ENCODE measurements around the gene ACAP2. TPM values are rescaled to one million over a fixed set of nuclear protein-coding genes. Genes with fewer than 3 reads are reported as not detected.
A peak's percentile ranks its signal among the peaks of the same experiment; 100 is the strongest.

Gene ACAP2
- total RNA-seq, 1 donor from 2014 or later, result 59.4 TPM

GRCh38 chr3:195450731-195451229 is 8.0 kb upstream of the ACAP2 start:
- Histone ChIP-seq H3K9me3 (no peaks in the 10 kb centered on the region), H3K4me3 (no peak overlapping the region), H3K36me3 (no peaks in the 10 kb centered on the region), H3K4me1 (peaks cover 6% of the 10 kb centered on the region), H3K27ac (peak overlapping the region; percentile 62), H3K27me3 (no peaks in the 10 kb centered on the region)
- no peak for DNase-seq (ENCODE audit: extremely low spot score in 2 of 2)
- TF ChIP-seq POLR2A (IDR thresholded peaks at IDR 0.05) (no peak), POLR2AphosphoS5 (IDR thresholded peaks at IDR 0.05; ENCODE audit: insufficient read depth in 1 of 2, low read depth in 1 of 2) (no peak), CTCF (IDR thresholded peaks at IDR 0.05) (no peak)
- intact Hi-C loops (cut with DNase I), result no loop called here

- H3K9me3 ChIP-seq, result no peaks in the 10 kb centered on the region
- H3K36me3 ChIP-seq, result no peaks in the 10 kb centered on the region
- no peaks in the 10 kb centered on the region for H3K27me3 ChIP-seq
- no peak for DNase-seq (ENCODE audit: extremely low spot score in 2 of 2)
- TF ChIP-seq CTCF (IDR thresholded peaks at IDR 0.05), result no peak
- TF ChIP-seq POLR2AphosphoS5 (IDR thresholded peaks at IDR 0.05; ENCODE audit: insufficient read depth in 1 of 2, low read depth in 1 of 2), result no peak
- no peak for TF ChIP-seq POLR2A (IDR thresholded peaks at IDR 0.05)
- H3K27ac ChIP-seq, result no peak overlapping the region
- no peak overlapping the region for H3K4me3 ChIP-seq
- H3K4me1 ChIP-seq, result peaks cover 13% of the 10 kb centered on the region
- intact Hi-C loops (cut with DNase I), result loop anchor here (10.0 kb wide), 1 partner anchor 174 kb away; the partner anchor contains the start of gene XXYLT1
Measured at GRCh38 chr3:195448205-195448875, 5.5 kb upstream of the ACAP2 start.

- no peak for TF ChIP-seq POLR2AphosphoS5 (IDR thresholded peaks at IDR 0.05; ENCODE audit: insufficient read depth in 1 of 2, low read depth in 1 of 2)
- TF ChIP-seq POLR2A (IDR thresholded peaks at IDR 0.05), result no peak
- no peak for TF ChIP-seq CTCF (IDR thresholded peaks at IDR 0.05)
- Histone ChIP-seq H3K27ac (no peak overlapping the region), H3K4me3 (no peak overlapping the region), H3K4me1 (peaks cover 14% of the 10 kb centered on the region), H3K27me3 (no peaks in the 10 kb centered on the region), H3K36me3 (no peaks in the 10 kb centered on the region), H3K9me3 (no peaks in the 10 kb centered on the region)
- DNase-seq (ENCODE audit: extremely low spot score in 2 of 2), result no peak
- intact Hi-C loops (cut with DNase I), result loop anchor here (10.0 kb wide), 1 partner anchor 172 kb away; the partner anchor contains the start of gene XXYLT1
Measured at GRCh38 chr3:195447201-195447600, 4.4 kb upstream of the ACAP2 start.

GRCh38 chr3:195446359-195446758 is 3.5 kb upstream of the ACAP2 start:
- intact Hi-C loops (cut with DNase I), result loop anchor here (10.0 kb wide), 1 partner anchor 172 kb away; the partner anchor contains the start of gene XXYLT1
- Histone ChIP-seq H3K27ac (no peak overlapping the region), H3K4me1 (peaks cover 15% of the 10 kb centered on the region), H3K36me3 (no peaks in the 10 kb centered on the region), H3K27me3 (no peaks in the 10 kb centered on the region), H3K9me3 (no peaks in the 10 kb centered on the region), H3K4me3 (no peak overlapping the region)
- no peak for DNase-seq (ENCODE audit: extremely low spot score in 2 of 2)
- TF ChIP-seq POLR2AphosphoS5 (IDR thresholded peaks at IDR 0.05; ENCODE audit: insufficient read depth in 1 of 2, low read depth in 1 of 2) (no peak), POLR2A (IDR thresholded peaks at IDR 0.05) (no peak), CTCF (IDR thresholded peaks at IDR 0.05) (no peak)

- Histone ChIP-seq H3K4me3 (no peak overlapping the region), H3K4me1 (peaks cover 15% of the 10 kb centered on the region), H3K27me3 (no peaks in the 10 kb centered on the region), H3K36me3 (no peaks in the 10 kb centered on the region), H3K27ac (no peak overlapping the region), H3K9me3 (no peaks in the 10 kb centered on the region)
- no peak for TF ChIP-seq POLR2AphosphoS5 (IDR thresholded peaks at IDR 0.05; ENCODE audit: insufficient read depth in 1 of 2, low read depth in 1 of 2)
- TF ChIP-seq CTCF (IDR thresholded peaks at IDR 0.05), result no peak
- intact Hi-C loops (cut with DNase I), result loop anchor here (10.0 kb wide), 1 partner anchor 171 kb away; the partner anchor contains the start of gene XXYLT1
- no peak for DNase-seq (ENCODE audit: extremely low spot score in 2 of 2)
Measured at GRCh38 chr3:195445885-195446284, 3.1 kb upstream of the ACAP2 start.

Data from vagina (tissue), 2 donors.